Prostate gland (tissue), 2 donors: Measurements from ENCODE around the gene MSH2.

ENCODE experiments used
- POLR2A ChIP-seq: fragments of 450-650 bp; IDR thresholded peaks from one replicate; pipeline ENCODE4 v1.6.1; 2016; ENCODE audit warnings: antibody characterized with exemption, mild to moderate bottlenecking
- POLR2AphosphoS5 ChIP-seq: sonication (generic); formaldehyde crosslinking; IDR thresholded peaks from one replicate; pipeline ENCODE4 v1.6.1; 2017; ENCODE audit warnings: antibody characterized with exemption
- TF ChIP-seq, protein P1 (sequence below), 4 experiments: fragments of 200-600 bp in 2 of 4; fragments of 450-650 bp in 2 of 4; sonication (generic) in 2 of 4; IDR thresholded peaks; 1 replicate in 3 of 4; 2 replicates in 1 of 4; pipeline ENCODE4 v1.5.1; 2016 to 2019; ENCODE audit warnings: antibody characterized with exemption in 4 of 4, mild to moderate bottlenecking in 2 of 4, moderate library complexity in 2 of 4

- TF ChIP-seq, protein P1, sequence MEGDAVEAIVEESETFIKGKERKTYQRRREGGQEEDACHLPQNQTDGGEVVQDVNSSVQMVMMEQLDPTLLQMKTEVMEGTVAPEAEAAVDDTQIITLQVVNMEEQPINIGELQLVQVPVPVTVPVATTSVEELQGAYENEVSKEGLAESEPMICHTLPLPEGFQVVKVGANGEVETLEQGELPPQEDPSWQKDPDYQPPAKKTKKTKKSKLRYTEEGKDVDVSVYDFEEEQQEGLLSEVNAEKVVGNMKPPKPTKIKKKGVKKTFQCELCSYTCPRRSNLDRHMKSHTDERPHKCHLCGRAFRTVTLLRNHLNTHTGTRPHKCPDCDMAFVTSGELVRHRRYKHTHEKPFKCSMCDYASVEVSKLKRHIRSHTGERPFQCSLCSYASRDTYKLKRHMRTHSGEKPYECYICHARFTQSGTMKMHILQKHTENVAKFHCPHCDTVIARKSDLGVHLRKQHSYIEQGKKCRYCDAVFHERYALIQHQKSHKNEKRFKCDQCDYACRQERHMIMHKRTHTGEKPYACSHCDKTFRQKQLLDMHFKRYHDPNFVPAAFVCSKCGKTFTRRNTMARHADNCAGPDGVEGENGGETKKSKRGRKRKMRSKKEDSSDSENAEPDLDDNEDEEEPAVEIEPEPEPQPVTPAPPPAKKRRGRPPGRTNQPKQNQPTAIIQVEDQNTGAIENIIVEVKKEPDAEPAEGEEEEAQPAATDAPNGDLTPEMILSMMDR (IDR thresholded peaks at IDR 0.05): no peak
- TF ChIP-seq POLR2AphosphoS5 (no peak), POLR2A (no peak)
Measured at GRCh38 chr2:47509250-47509649, 106.3 kb downstream of the MSH2 start.
